Measurements from ENCODE around the gene PAPSS2.

Gene PAPSS2

GRCh38 chr10:87775766-87776165 lies 116.1 kb downstream of the PAPSS2 start:
- Histone ChIP-seq H3K4me3 (replicated peaks; ENCODE audit: low read depth, low read length) (no peak overlapping the region), H3K27me3 (replicated peaks; ENCODE audit: control insufficient read depth, insufficient read depth, low read length) (no peaks in the 10 kb centered on the region), H3K36me3 (ENCODE audit: control insufficient read depth, insufficient read depth, low read length) (peaks cover 3% of the 10 kb centered on the region)
- no peak for DNase-seq (ENCODE audit: extremely low read depth, insufficient read length)
- TF ChIP-seq, protein P1, sequence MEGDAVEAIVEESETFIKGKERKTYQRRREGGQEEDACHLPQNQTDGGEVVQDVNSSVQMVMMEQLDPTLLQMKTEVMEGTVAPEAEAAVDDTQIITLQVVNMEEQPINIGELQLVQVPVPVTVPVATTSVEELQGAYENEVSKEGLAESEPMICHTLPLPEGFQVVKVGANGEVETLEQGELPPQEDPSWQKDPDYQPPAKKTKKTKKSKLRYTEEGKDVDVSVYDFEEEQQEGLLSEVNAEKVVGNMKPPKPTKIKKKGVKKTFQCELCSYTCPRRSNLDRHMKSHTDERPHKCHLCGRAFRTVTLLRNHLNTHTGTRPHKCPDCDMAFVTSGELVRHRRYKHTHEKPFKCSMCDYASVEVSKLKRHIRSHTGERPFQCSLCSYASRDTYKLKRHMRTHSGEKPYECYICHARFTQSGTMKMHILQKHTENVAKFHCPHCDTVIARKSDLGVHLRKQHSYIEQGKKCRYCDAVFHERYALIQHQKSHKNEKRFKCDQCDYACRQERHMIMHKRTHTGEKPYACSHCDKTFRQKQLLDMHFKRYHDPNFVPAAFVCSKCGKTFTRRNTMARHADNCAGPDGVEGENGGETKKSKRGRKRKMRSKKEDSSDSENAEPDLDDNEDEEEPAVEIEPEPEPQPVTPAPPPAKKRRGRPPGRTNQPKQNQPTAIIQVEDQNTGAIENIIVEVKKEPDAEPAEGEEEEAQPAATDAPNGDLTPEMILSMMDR (IDR thresholded peaks at IDR 0.05; ENCODE audit: insufficient read depth, low read length, poor library complexity, severe bottlenecking), result no peak

GRCh38 chr10:87776328-87776727 lies 116.7 kb downstream of the PAPSS2 start:
- peaks cover 3% of the 10 kb centered on the region for H3K36me3 ChIP-seq (ENCODE audit: control insufficient read depth, insufficient read depth, low read length)
- TF ChIP-seq, protein P1 (IDR thresholded peaks at IDR 0.05; ENCODE audit: insufficient read depth, low read length, poor library complexity, severe bottlenecking), result no peak
- DNase-seq (ENCODE audit: extremely low read depth, insufficient read length), result no peak

GRCh38 chr10:87781545-87781944 lies 121.9 kb downstream of the PAPSS2 start:
- H3K27me3 ChIP-seq (replicated peaks; ENCODE audit: control insufficient read depth, insufficient read depth, low read length), result no peaks in the 10 kb centered on the region
- H3K4me3 ChIP-seq (replicated peaks; ENCODE audit: low read depth, low read length), result no peak overlapping the region
- peaks cover 6% of the 10 kb centered on the region for H3K36me3 ChIP-seq (ENCODE audit: control insufficient read depth, insufficient read depth, low read length)
- TF ChIP-seq, protein P1 (IDR thresholded peaks at IDR 0.05; ENCODE audit: insufficient read depth, low read length, poor library complexity, severe bottlenecking), result no peak
- no peak for DNase-seq (ENCODE audit: extremely low read depth, insufficient read length)

More at GRCh38 chr10:87776328-87776727, 116.7 kb downstream of the PAPSS2 start:
- no peaks in the 10 kb centered on the region for H3K27me3 ChIP-seq (replicated peaks; ENCODE audit: control insufficient read depth, insufficient read depth, low read length)
- H3K4me3 ChIP-seq (replicated peaks; ENCODE audit: low read depth, low read length), result no peak overlapping the region

DNA sequence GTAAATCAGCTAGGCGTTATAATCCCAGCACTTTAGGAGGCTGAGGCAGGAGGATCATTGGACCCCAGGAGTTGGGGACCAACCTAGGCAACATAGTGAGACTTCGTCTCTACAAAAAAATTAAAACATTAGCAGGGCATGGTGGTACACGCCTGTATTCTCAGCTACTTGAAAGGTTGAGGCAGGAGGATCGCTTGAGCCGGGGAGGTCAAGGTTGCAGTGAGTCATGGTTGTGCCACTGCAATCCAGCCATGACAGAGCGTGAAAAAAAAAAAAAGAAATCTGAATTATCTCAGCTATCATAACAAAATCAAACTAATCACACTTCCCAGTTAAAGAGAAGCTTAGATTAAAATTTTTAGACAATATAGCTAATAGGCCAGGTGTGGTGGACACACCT lies 123.0 kb downstream of the PAPSS2 start:
- Histone ChIP-seq H3K36me3 (ENCODE audit: control insufficient read depth, insufficient read depth, low read length) (peaks cover 9% of the 10 kb centered on the region), H3K4me3 (replicated peaks; ENCODE audit: low read depth, low read length) (no peak overlapping the region), H3K27me3 (replicated peaks; ENCODE audit: control insufficient read depth, insufficient read depth, low read length) (no peaks in the 10 kb centered on the region)
- DNase-seq (ENCODE audit: extremely low read depth, insufficient read length), result no peak
- TF ChIP-seq, protein P1 (IDR thresholded peaks at IDR 0.05; ENCODE audit: insufficient read depth, low read length, poor library complexity, severe bottlenecking), result no peak

GRCh38 chr10:87786421-87786820 lies 126.7 kb downstream of the PAPSS2 start:
- TF ChIP-seq, protein P1 (IDR thresholded peaks at IDR 0.05; ENCODE audit: insufficient read depth, low read length, poor library complexity, severe bottlenecking), result no peak
- no peak for DNase-seq (ENCODE audit: extremely low read depth, insufficient read length)
- peaks cover 9% of the 10 kb centered on the region for H3K36me3 ChIP-seq (ENCODE audit: control insufficient read depth, insufficient read depth, low read length)
- H3K27me3 ChIP-seq (replicated peaks; ENCODE audit: control insufficient read depth, insufficient read depth, low read length), result no peaks in the 10 kb centered on the region
- H3K4me3 ChIP-seq (replicated peaks; ENCODE audit: low read depth, low read length), result no peak overlapping the region

DNA sequence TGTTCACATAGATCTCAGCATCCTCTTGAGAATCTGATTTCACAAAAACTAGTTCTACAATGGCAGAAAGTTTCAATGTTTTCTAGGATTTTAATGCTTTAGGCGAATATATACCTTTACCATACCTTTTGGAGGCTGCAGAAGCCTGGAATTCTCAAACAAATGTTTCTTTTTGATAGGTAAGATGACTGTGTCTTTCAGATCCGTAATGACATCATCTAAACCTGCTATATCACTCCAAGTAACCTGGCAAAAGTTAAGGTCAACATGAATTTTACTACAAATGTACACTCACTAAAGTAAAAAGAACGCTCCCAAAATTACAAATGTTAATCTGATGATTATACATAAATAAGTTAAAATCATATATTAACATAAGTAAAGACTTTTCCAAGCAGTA lies 130.5 kb downstream of the PAPSS2 start:
- Histone ChIP-seq H3K27me3 (replicated peaks; ENCODE audit: control insufficient read depth, insufficient read depth, low read length) (no peaks in the 10 kb centered on the region), H3K4me3 (replicated peaks; ENCODE audit: low read depth, low read length) (no peak overlapping the region), H3K36me3 (ENCODE audit: control insufficient read depth, insufficient read depth, low read length) (peaks cover 8% of the 10 kb centered on the region)
- no peak for DNase-seq (ENCODE audit: extremely low read depth, insufficient read length)
- TF ChIP-seq, protein P1 (IDR thresholded peaks at IDR 0.05; ENCODE audit: insufficient read depth, low read length, poor library complexity, severe bottlenecking), result no peak

All from GM06990 (cell line).